ENCODE data around the gene TMEM45A. TPM values are rescaled to one million over a fixed set of nuclear protein-coding genes. Genes with fewer than 3 reads are reported as not detected.

TMEM45A gene
- total and polyA plus RNA-seq, 2 donors (not counting 1 experiment from before 2014, with no cell fraction given): 26.4 to 71.4 TPM

GRCh38 chr3:100455841-100456550, 36.4 kb upstream of the TMEM45A start:
- Histone ChIP-seq H3K79me2 (ENCODE audit: control insufficient read depth, insufficient read depth, low read length) (no peaks in the 10 kb centered on the region), H3K9me3 (ENCODE audit: control insufficient read depth, insufficient read depth, low read depth, low read length) (no peaks in the 10 kb centered on the region), H4K20me1 (ENCODE audit: control insufficient read depth, extremely low read depth, insufficient read depth, low read length) (no peaks in the 10 kb centered on the region), H3K4me3 (replicated peaks in 1 of 4; ENCODE audit: control extremely low read depth in 1 of 4, insufficient read depth in 1 of 4, low read depth in 3 of 4, low read length in 4 of 4) (no peak overlapping the region), H3K27ac (ENCODE audit: insufficient read depth, low read length) (no peak overlapping the region), H2AFZ (ENCODE audit: low read length) (no peak overlapping the region), H3K9ac (ENCODE audit: insufficient read depth, low read length) (no peak overlapping the region), H3K36me3 (ENCODE audit: control insufficient read depth, insufficient read depth, low read length) (no peaks in the 10 kb centered on the region), H3K4me2 (ENCODE audit: extremely low read depth, insufficient read depth, low read length) (no peak overlapping the region), H3K4me1 (ENCODE audit: control insufficient read depth, extremely low read depth, insufficient read depth, low read length) (no peaks in the 10 kb centered on the region), H3K27me3 (ENCODE audit: control insufficient read depth, insufficient read depth, low read length) (no peaks in the 10 kb centered on the region)
- TF ChIP-seq CTCF (conservative IDR thresholded peaks at IDR 0.05 in 1 of 2, IDR thresholded peaks at IDR 0.05 in 1 of 2; ENCODE audit: low read depth in 1 of 2, low read length in 2 of 2): no peak
- TF ChIP-seq EZH2 (IDR thresholded peaks at IDR 0.05; ENCODE audit: low read length, missing control alignments): no peak
- no peak for DNase-seq (ENCODE audit: low read depth in 2 of 2)

- no peak overlapping the region for H3K27ac ChIP-seq (ENCODE audit: insufficient read depth, low read length)
- no peak for TF ChIP-seq CTCF (conservative IDR thresholded peaks at IDR 0.05 in 1 of 2, IDR thresholded peaks at IDR 0.05 in 1 of 2; ENCODE audit: low read depth in 1 of 2, low read length in 2 of 2)
- no peak for TF ChIP-seq EZH2 (IDR thresholded peaks at IDR 0.05; ENCODE audit: low read length, missing control alignments)
- H3K9ac ChIP-seq (ENCODE audit: insufficient read depth, low read length): no peak overlapping the region
- DNase-seq (ENCODE audit: low read depth in 2 of 2): no peak
- no peaks in the 10 kb centered on the region for H3K27me3 ChIP-seq (ENCODE audit: control insufficient read depth, insufficient read depth, low read length)
- no peaks in the 10 kb centered on the region for H3K36me3 ChIP-seq (ENCODE audit: control insufficient read depth, insufficient read depth, low read length)
- H3K4me2 ChIP-seq (ENCODE audit: extremely low read depth, insufficient read depth, low read length): no peak overlapping the region
- H2AFZ ChIP-seq (ENCODE audit: low read length): no peak overlapping the region
- H3K4me1 ChIP-seq (ENCODE audit: control insufficient read depth, extremely low read depth, insufficient read depth, low read length): no peaks in the 10 kb centered on the region
- H3K79me2 ChIP-seq (ENCODE audit: control insufficient read depth, insufficient read depth, low read length): no peaks in the 10 kb centered on the region
- H4K20me1 ChIP-seq (ENCODE audit: control insufficient read depth, extremely low read depth, insufficient read depth, low read length): no peaks in the 10 kb centered on the region
- no peaks in the 10 kb centered on the region for H3K9me3 ChIP-seq (ENCODE audit: control insufficient read depth, insufficient read depth, low read depth, low read length)
- no peak overlapping the region for H3K4me3 ChIP-seq (replicated peaks in 1 of 4; ENCODE audit: control extremely low read depth in 1 of 4, insufficient read depth in 1 of 4, low read depth in 3 of 4, low read length in 4 of 4)
These were observed 35.7 kb upstream of the TMEM45A start for GRCh38 chr3:100456745-100457144.

- Histone ChIP-seq H3K79me2 (ENCODE audit: control insufficient read depth, insufficient read depth, low read length) (no peaks in the 10 kb centered on the region), H3K4me3 (replicated peaks in 1 of 4; ENCODE audit: control extremely low read depth in 1 of 4, insufficient read depth in 1 of 4, low read depth in 3 of 4, low read length in 4 of 4) (no peak overlapping the region), H3K4me2 (ENCODE audit: extremely low read depth, insufficient read depth, low read length) (no peak overlapping the region), H4K20me1 (ENCODE audit: control insufficient read depth, extremely low read depth, insufficient read depth, low read length) (no peaks in the 10 kb centered on the region), H3K4me1 (ENCODE audit: control insufficient read depth, extremely low read depth, insufficient read depth, low read length) (no peaks in the 10 kb centered on the region), H2AFZ (ENCODE audit: low read length) (no peak overlapping the region), H3K9ac (ENCODE audit: insufficient read depth, low read length) (no peak overlapping the region), H3K27me3 (ENCODE audit: control insufficient read depth, insufficient read depth, low read length) (no peaks in the 10 kb centered on the region), H3K27ac (ENCODE audit: insufficient read depth, low read length) (no peak overlapping the region), H3K9me3 (ENCODE audit: control insufficient read depth, insufficient read depth, low read depth, low read length) (no peaks in the 10 kb centered on the region), H3K36me3 (ENCODE audit: control insufficient read depth, insufficient read depth, low read length) (no peaks in the 10 kb centered on the region)
- TF ChIP-seq EZH2 (IDR thresholded peaks at IDR 0.05; ENCODE audit: low read length, missing control alignments) (no peak), CTCF (conservative IDR thresholded peaks at IDR 0.05 in 1 of 2, IDR thresholded peaks at IDR 0.05 in 1 of 2; ENCODE audit: low read depth in 1 of 2, low read length in 2 of 2) (no peak)
- DNase-seq (ENCODE audit: low read depth in 2 of 2): no peak
These were observed 34.6 kb upstream of the TMEM45A start for GRCh38 chr3:100457811-100458210.

Measured in fibroblast of lung (primary cell).